GM19395 (cell line): ENCODE data around the gene RAB35.

ENCODE experiments used
- ATAC-seq: cut with Tn5 transposase; IDR thresholded peaks from one replicate; pipeline ENCODE4 v1.9.1; 2021; ENCODE audit warnings: mild to moderate bottlenecking, moderate library complexity; ENCODE audit not compliant: unreplicated experiment

RAB35 gene

GRCh38 chr12:120134307-120134980, 17.9 kb upstream of the RAB35 start:
- ATAC-seq: no peak

GRCh38 chr12:120132863-120133385, 16.4 kb upstream of the RAB35 start:
- ATAC-seq: peak; percentile 92

DNA sequence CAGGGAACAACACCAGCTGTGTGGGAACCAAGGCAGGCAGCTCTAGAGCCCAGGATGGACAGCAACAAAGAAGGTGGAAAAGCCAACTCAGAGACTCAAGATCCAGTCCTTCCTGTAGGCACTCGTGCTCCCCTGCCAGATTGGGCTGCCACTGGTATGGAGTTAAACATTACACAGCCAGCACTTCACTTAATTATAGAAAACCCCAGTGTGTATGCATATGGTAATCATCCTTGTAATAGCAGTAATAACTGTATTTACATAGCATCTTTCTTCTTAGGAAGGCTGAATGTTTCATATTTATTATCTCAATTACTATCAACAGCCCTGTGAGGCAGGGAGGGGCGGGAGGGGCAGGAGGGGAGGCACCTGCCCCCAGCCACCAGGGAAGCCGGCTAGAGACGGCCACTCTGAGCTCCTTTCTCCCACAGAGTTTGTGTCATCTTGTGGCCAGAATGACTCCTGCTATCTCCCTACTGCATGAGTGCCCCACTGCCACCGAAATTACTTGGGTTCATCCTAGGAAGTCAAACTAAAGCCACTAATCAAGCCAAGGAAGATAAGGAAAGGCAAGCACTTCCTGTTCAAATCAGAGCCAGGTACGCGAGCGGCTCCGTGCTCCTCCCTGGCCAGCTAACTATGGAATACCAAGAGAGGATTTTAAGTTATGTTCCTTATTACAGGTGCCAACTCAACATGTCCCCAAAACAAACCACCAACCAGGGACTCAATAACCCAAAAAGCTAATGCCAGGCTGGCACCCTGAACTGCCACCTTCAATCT, 15.7 kb upstream of the RAB35 start:
- peak; percentile 4 for ATAC-seq

DNA sequence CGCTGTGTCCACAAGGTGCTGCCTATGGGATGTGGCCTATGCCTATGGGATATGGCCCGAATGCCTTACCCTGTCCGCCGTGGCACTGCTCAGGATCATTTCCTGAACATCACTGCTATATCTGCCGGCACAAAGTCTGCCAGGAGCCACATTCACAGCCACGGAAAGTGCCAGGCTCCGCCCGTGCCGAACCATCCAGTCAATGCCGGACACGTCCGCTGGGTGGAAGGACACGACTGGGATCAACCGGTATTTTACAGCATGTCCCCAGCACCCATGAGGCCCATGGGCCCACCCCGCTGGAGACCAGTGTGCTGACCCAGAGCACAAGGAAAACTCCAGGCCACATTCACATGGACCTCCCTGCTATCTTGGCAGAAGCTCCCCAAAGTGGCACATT, 14.6 kb upstream of the RAB35 start:
- no peak for ATAC-seq

GRCh38 chr12:120130011-120130410, 13.5 kb upstream of the RAB35 start:
- ATAC-seq: no peak

DNA sequence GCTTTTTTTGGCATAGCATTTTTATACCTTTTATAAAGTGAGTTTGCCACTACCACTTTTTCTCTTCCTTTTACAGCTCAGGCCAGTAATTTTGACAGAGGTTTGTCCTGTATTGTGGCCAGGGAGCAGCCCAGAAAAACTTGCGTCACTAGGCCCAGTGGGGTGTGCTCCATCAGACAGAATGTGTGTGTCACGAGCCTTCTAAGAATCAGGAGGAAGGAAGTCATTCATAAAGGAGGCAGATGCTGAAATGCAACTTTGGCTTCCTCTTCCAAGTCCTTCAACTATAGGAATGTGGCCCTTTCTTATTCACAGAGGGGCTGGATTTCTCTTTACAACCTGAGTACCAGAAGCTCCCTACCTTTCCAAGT, 10.1 kb upstream of the RAB35 start:
- no peak for ATAC-seq

DNA sequence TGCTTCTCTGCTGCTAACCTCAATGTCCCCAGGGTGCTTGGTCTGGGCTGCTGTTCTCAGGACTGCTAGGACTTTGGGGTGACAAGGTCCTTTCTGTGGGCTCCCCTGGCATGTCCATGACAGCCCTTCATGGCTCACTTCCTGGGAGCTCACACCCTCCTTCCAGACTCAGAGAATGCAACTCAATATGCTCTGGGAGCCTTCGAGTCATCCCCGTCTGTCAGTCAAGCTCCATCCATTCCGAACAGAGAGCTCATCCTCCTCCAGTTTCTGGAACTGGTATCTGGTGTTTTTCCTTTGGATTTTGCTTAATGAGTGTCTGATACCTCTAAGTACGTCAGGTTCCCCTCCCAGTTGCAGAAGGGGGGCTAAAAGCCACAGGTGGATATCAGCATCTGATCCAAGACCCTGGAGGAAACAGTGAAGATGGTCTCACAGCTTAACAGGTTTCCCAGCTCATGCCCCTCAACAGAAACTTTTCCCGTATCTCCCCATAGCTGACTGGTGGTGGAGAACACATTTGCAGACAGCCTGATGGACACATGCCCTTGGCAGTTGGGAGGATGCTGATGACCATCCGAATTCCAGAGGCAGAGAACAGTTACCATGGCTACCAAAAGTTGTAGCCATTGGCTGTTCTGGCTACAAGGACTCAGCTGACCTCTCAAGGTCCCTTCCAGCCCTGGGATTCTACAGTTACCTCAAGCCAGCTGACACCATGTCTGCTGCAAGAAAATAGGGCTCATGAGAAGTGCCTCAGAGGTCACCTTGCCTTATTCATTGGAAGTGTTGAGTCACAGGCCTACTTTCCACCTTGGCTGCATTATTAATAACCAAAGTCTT, 9.5 kb upstream of the RAB35 start:
- no peak for ATAC-seq

- ATAC-seq: no peak
Measured at GRCh38 chr12:120125029-120125428, 8.5 kb upstream of the RAB35 start.

DNA sequence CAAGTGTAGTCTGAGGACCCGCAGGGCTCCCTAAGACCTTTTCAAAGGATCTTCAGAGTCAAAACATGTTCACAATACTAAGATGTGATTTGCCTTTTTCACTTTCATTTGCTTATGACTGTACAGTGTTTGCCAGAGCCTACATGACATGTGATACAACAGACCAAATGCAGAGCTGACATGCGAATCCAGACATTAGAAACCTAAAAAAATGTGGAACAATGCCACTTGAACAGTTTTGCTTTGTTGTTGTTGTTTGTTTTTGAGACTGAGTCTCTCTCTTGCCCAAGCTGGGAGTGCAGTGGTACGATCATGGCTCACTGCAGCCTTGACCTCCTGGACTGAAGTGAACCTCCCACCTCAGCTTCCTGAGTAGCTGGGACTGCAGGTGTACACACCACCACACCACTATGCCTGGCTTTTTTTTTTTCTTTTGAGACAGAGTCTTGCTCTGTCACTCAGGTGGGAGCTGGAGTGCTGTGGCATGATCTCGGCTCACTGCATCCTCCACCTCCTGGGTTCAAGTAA, 5.3 kb upstream of the RAB35 start:
- ATAC-seq: peak; percentile 59

DNA sequence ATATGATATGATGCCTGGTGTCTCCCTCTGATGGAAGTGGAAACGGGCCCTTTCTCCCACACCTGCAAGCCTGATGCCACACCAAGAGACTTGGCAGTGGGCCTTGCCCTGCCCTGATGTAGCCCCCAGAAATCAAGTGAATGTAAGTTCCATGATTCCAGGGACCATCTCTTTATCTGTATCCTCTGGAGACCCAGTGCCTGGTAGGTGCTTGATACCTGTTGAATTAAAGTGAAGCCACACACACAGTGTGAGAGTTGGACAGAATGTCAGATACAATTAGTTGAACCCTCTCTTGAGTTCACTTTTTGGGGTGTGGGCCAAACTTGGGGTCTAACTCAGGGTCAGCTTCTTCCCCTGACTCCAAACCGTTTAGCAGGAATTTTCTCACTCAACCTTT, 4.8 kb upstream of the RAB35 start:
- no peak for ATAC-seq

DNA sequence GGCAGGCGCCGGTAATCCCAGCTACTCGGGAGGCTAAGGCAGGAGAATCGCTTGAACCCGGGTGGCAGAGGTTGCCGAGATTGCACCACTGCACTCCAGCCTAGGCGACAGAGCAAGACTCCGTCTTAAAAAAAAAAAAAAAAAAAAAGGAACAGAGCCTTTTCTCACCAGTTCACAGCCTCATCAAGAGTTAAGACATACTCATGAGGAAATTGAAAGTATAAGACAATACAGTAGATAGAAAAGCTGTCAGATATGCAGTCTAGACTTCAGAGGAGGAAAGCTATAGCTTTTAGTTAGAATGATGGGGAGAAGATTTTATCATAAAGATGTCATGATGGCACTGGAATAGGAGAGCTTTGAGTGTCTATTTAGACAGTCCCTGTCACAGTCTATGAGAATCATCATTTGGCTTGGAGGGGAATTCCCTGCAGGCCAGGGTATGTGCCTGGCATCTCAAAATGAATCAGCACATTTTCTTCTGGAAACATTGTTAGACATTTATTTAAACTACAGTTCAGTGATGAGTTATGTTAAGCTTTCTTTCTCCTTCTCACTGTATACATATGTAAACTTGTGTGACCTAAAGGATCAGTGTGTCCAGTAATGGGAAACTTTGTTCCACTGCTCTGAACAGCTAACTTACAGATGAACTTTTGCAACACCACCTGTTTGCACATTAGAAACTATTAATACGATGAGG, 2.9 kb upstream of the RAB35 start:
- ATAC-seq: peak; percentile 37

GRCh38 chr12:120118321-120119061, 1.9 kb upstream of the RAB35 start:
- no peak for ATAC-seq

- ATAC-seq: no peak
Measured at GRCh38 chr12:120117961-120118320, 1.4 kb upstream of the RAB35 start.

- ATAC-seq: peak; percentile 44
Measured at GRCh38 chr12:120116792-120117651, 469 bp upstream of the RAB35 start.

GRCh38 chr12:120115692-120116440, 687 bp downstream of the RAB35 start:
- peak; percentile 7 for ATAC-seq

DNA sequence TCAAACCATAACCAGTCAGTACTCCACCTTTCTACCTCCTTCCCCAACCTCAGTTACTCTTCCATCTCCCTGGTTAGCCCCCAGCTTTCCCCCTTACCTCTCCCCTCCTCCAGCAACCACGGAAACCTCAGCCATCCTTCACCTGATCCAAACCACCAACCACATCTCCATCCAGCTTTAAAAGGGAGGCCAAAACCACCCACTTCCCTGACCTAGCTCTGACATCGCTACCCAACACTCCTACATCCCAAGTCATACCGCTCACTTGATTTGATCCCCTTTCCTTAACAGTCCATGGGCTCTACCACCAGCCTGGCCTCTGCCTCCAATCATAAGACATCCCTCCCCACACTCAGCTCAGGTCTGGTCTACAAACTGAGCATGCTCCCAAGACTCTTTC, 1.5 kb downstream of the RAB35 start:
- no peak for ATAC-seq

GRCh38 chr12:120110550-120111501, 5.7 kb downstream of the RAB35 start:
- ATAC-seq: peak; percentile 83
